Measurements from ENCODE around the gene TXNRD2. TPM values are rescaled to one million over a fixed set of nuclear protein-coding genes. Genes with fewer than 3 reads are reported as not detected.
A peak's percentile ranks its signal among the peaks of the same experiment; 100 is the strongest.

Gene TXNRD2
- total and polyA plus RNA-seq, 8 donors = 6.4 to 69.5 (median 42.3) TPM

GRCh38 chr22:19873138-19873959, 68.3 kb downstream of the TXNRD2 start:
- intact Hi-C loops (cut with DNase I; ENCODE audit: low total_unique reads) = no loop called here
- H3K4me3 ChIP-seq = no peak overlapping the region
- peak in 1 of 2 donors; percentile 11 for DNase-seq
- peaks cover 0 to 38% (median 30%) of the 10 kb centered on the region in 4 donors for H3K36me3 ChIP-seq
- no peak for TF ChIP-seq EP300 (IDR thresholded peaks at IDR 0.05)
- TF ChIP-seq POLR2AphosphoS5 (IDR thresholded peaks at IDR 0.05) = no peak
- no peak for TF ChIP-seq CTCF (IDR thresholded peaks at IDR 0.05)
- TF ChIP-seq POLR2A (IDR thresholded peaks at IDR 0.05) = no peak
- peaks cover 0 to 29% (median 21%) of the 10 kb centered on the region in 4 donors for H3K4me1 ChIP-seq
- H3K27me3 ChIP-seq = no peaks in the 10 kb centered on the region
- no peak overlapping the region for H3K27ac ChIP-seq
- 54 to 72% (median 58%) methylated on average over 26 to 27 of the region's 27 CpGs for WGBS, 5 donors
- H3K9me3 ChIP-seq = no peaks in the 10 kb centered on the region

- Histone ChIP-seq H3K9me3 (no peaks in the 10 kb centered on the region), H3K27me3 (no peaks in the 10 kb centered on the region), H3K36me3 (peaks cover 0 to 32% (median 24%) of the 10 kb centered on the region in 4 donors), H3K4me1 (peaks cover 0 to 29% (median 21%) of the 10 kb centered on the region in 4 donors), H3K27ac (no peak overlapping the region), H3K4me3 (no peak overlapping the region)
- WGBS, 5 donors = 29 to 55% (median 36%) methylated on average over 4 to 7 of the region's 7 CpGs
- peak; percentile 29 to 46 for DNase-seq
- TF ChIP-seq POLR2A (IDR thresholded peaks at IDR 0.05) (no peak), CTCF (IDR thresholded peaks at IDR 0.05) (no peak), POLR2AphosphoS5 (IDR thresholded peaks at IDR 0.05) (no peak), EP300 (IDR thresholded peaks at IDR 0.05) (no peak)
- intact Hi-C loops (cut with DNase I; ENCODE audit: low total_unique reads) = no loop called here
Measured at GRCh38 chr22:19872779-19873137, 68.9 kb downstream of the TXNRD2 start.

- WGBS, 5 donors = 85 to 94% (median 89%) methylated on average over 12 to 16 of the region's 16 CpGs
- peaks cover 0 to 29% (median 21%) of the 10 kb centered on the region in 4 donors for H3K4me1 ChIP-seq
- no peak overlapping the region for H3K4me3 ChIP-seq
- intact Hi-C loops (cut with DNase I; ENCODE audit: low total_unique reads) = no loop called here
- H3K27me3 ChIP-seq = no peaks in the 10 kb centered on the region
- H3K9me3 ChIP-seq = no peaks in the 10 kb centered on the region
- peaks cover 0 to 27% (median 21%) of the 10 kb centered on the region in 4 donors for H3K36me3 ChIP-seq
- H3K27ac ChIP-seq = no peak overlapping the region
- DNase-seq = peak in 1 of 2 donors; percentile 5
- TF ChIP-seq POLR2A (IDR thresholded peaks at IDR 0.05) = no peak
- no peak for TF ChIP-seq EP300 (IDR thresholded peaks at IDR 0.05)
- no peak for TF ChIP-seq POLR2AphosphoS5 (IDR thresholded peaks at IDR 0.05)
- TF ChIP-seq CTCF (IDR thresholded peaks at IDR 0.05) = no peak
Measured at GRCh38 chr22:19871845-19872778, 69.5 kb downstream of the TXNRD2 start.
